Loucy (cell line): ENCODE results near the gene LEKR1.

Source experiments
- H2AFZ ChIP-seq: fragments of 200-600 bp; sonication (generic); 2 replicates; pipeline ENCODE4 v1.6.0; 2016; ENCODE audit warnings: antibody characterized with exemption, mild to moderate bottlenecking, low read length, moderate library complexity
- H3F3A ChIP-seq: fragments of 200-600 bp; 2 replicates; pipeline ENCODE4 v1.6.0; 2016; ENCODE audit warnings: antibody characterized with exemption, low read depth, mild to moderate bottlenecking
- H3K27me3 ChIP-seq: fragments of 200-600 bp; sonication (generic); 2 replicates; pipeline ENCODE4 v1.6.1; 2014; ENCODE audit warnings: low read length, mild to moderate bottlenecking; ENCODE audit not compliant: insufficient read depth, poor library complexity, severe bottlenecking
- H3K36me3 ChIP-seq: fragments of 200-600 bp; sonication (generic); 2 replicates; pipeline ENCODE4 v1.6.1; 2016; ENCODE audit warnings: low read length; ENCODE audit not compliant: insufficient read depth
- H3K4me1 ChIP-seq: fragments of 200-600 bp; sonication (generic); 2 replicates; pipeline ENCODE4 v1.5.1; 2014; ENCODE audit warnings: low read length, mild to moderate bottlenecking; ENCODE audit not compliant: insufficient read depth, poor library complexity, severe bottlenecking
- H3K4me2 ChIP-seq: fragments of 200-600 bp; sonication (generic); 2 replicates; pipeline ENCODE4 v1.6.0; 2014; ENCODE audit warnings: antibody characterized with exemption, low read length, low read depth, mild to moderate bottlenecking; ENCODE audit not compliant: poor library complexity, severe bottlenecking
- H3K4me3 ChIP-seq: fragments of 200-600 bp; sonication (generic); 2 replicates; pipeline ENCODE4 v1.5.1; 2014; ENCODE audit warnings: low read length, mild to moderate bottlenecking, mixed read lengths; ENCODE audit not compliant: poor library complexity, severe bottlenecking
- H3K79me2 ChIP-seq: fragments of 200-600 bp; sonication (generic); 2 replicates; pipeline ENCODE4 v1.6.1; 2014; ENCODE audit warnings: low read length; ENCODE audit not compliant: insufficient read depth
- H3K9ac ChIP-seq: fragments of 200-600 bp; sonication (generic); 2 replicates; pipeline ENCODE4 v1.6.0; 2014; ENCODE audit warnings: mild to moderate bottlenecking, low read depth, low read length, moderate library complexity; ENCODE audit not compliant: poor library complexity, severe bottlenecking
- H3K9me2 ChIP-seq: fragments of 200-600 bp; sonication (generic); replicated peaks from 2 replicates; pipeline ENCODE4 v1.6.1; 2016; ENCODE audit warnings: low read depth, low read length, mixed read lengths
- H3K9me3 ChIP-seq: fragments of 200-600 bp; sonication (generic); 2 replicates; pipeline ENCODE4 v1.6.1; 2014; ENCODE audit warnings: mild to moderate bottlenecking, antibody characterized with exemption, low read length, low read depth; ENCODE audit not compliant: insufficient read depth
- H4K20me1 ChIP-seq: fragments of 200-600 bp; sonication (generic); 2 replicates; pipeline ENCODE4 v1.6.0; 2014; ENCODE audit warnings: antibody characterized with exemption, low read length, mild to moderate bottlenecking; ENCODE audit not compliant: insufficient read depth, poor library complexity, severe bottlenecking
- EZH2phosphoT487 ChIP-seq: fragments of 200-600 bp; IDR thresholded peaks from 2 replicates; pipeline ENCODE4 v1.6.1; 2018; ENCODE audit warnings: antibody characterized with exemption, mild to moderate bottlenecking, moderate library complexity, borderline replicate concordance
- TF ChIP-seq, protein P1 (sequence below): fragments of 200-600 bp; sonication (generic); conservative IDR thresholded peaks from 2 replicates; pipeline ENCODE4 v1.5.1; 2014; ENCODE audit warnings: mild to moderate bottlenecking, antibody characterized with exemption, low read length

The LEKR1 gene

DNA sequence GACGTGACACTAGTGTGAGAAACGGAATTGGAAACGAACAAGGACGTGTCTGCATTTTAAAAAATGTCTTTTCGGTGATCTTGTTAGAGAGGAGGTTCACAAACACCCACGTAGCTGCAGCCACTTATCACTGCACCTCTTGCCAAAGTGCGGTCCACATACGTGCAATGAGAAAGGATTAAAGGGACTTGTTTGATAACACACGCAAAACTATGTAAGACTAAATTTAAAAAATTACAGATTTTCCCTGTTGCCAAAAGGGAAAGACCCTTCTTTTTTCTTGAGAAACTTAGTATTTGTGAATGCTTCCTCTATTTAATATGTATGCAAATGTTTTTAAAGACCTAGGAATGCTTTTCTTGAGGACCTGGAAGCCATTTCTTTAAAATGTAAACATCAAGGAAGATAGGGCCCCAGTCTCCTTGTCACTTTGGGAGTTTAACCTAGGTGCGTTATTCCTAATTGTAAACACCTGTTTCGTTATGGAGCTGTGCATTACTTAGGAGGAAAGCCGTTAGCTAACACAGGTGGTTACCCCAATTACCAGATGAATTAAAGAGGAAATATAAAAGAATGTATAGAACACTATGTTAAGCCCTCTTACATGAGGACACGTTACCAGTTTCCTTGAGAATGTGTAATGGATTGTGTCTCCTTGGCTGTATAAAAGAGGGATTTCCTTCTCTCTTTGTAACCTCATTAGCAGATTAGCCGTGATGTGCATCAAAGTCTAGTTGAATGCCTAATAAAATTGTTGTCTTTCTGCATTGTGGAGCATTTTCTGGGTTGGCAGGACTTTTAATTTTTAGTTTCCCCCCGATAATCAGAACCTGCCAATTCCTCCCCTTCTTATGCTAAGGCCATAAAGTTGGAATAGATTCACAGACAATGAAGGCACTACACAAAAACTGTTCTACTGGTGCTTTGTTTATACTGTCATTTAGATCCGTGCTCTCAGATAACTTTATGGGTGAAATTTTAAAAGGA is 1.0 kb downstream of the LEKR1 start:
- Histone ChIP-seq H3K9me2 (no peaks in the 10 kb centered on the region), H4K20me1 (no peaks in the 10 kb centered on the region), H3K4me1 (peaks cover 18% of the 10 kb centered on the region), H3K9me3 (no peaks in the 10 kb centered on the region), H3K4me2 (peak overlapping the region; percentile 72), H2AFZ (peak overlapping the region; percentile 96), H3K4me3 (peak overlapping the region; percentile 86), H3K79me2 (no peaks in the 10 kb centered on the region), H3K9ac (peak overlapping the region; percentile 75), H3K36me3 (no peaks in the 10 kb centered on the region), H3K27me3 (no peaks in the 10 kb centered on the region), H3F3A (no peaks in the 10 kb centered on the region)
- no peak for TF ChIP-seq EZH2phosphoT487
- TF ChIP-seq, protein P1, sequence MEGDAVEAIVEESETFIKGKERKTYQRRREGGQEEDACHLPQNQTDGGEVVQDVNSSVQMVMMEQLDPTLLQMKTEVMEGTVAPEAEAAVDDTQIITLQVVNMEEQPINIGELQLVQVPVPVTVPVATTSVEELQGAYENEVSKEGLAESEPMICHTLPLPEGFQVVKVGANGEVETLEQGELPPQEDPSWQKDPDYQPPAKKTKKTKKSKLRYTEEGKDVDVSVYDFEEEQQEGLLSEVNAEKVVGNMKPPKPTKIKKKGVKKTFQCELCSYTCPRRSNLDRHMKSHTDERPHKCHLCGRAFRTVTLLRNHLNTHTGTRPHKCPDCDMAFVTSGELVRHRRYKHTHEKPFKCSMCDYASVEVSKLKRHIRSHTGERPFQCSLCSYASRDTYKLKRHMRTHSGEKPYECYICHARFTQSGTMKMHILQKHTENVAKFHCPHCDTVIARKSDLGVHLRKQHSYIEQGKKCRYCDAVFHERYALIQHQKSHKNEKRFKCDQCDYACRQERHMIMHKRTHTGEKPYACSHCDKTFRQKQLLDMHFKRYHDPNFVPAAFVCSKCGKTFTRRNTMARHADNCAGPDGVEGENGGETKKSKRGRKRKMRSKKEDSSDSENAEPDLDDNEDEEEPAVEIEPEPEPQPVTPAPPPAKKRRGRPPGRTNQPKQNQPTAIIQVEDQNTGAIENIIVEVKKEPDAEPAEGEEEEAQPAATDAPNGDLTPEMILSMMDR = no peak

- Histone ChIP-seq H3K9me3 (no peaks in the 10 kb centered on the region), H3K27me3 (no peaks in the 10 kb centered on the region), H3K9me2 (no peaks in the 10 kb centered on the region), H3K36me3 (no peaks in the 10 kb centered on the region), H3F3A (no peaks in the 10 kb centered on the region), H2AFZ (no peak overlapping the region), H3K79me2 (no peaks in the 10 kb centered on the region), H4K20me1 (no peaks in the 10 kb centered on the region), H3K4me3 (no peak overlapping the region), H3K4me1 (peaks cover 11% of the 10 kb centered on the region), H3K9ac (no peak overlapping the region), H3K4me2 (no peak overlapping the region)
- no peak for TF ChIP-seq EZH2phosphoT487
Measured at GRCh38 chr3:156831006-156831405, 4.9 kb downstream of the LEKR1 start.

- Histone ChIP-seq H3F3A (no peaks in the 10 kb centered on the region), H3K4me2 (no peak overlapping the region), H3K36me3 (no peaks in the 10 kb centered on the region), H3K79me2 (no peaks in the 10 kb centered on the region), H3K27me3 (no peaks in the 10 kb centered on the region), H4K20me1 (no peaks in the 10 kb centered on the region), H3K4me3 (no peak overlapping the region), H3K9me2 (no peaks in the 10 kb centered on the region), H2AFZ (no peak overlapping the region), H3K9ac (no peak overlapping the region), H3K9me3 (no peaks in the 10 kb centered on the region), H3K4me1 (no peaks in the 10 kb centered on the region)
- TF ChIP-seq, protein P1 = no peak
- TF ChIP-seq EZH2phosphoT487 = no peak
Measured at GRCh38 chr3:156834435-156834834, 8.3 kb downstream of the LEKR1 start.
